Effector CD8-positive, alpha-beta T cell (primary cell): ENCODE measurements around the gene TXNDC15.
"Not testable (repeated sequence)": the region's sequence is repeated elsewhere in the genome, so short reads cannot be mapped to it uniquely, and the experiment has no call there.

Source experiments
- DNase-seq: peaks from one replicate; lab custom pipeline; 2025; lab: John Stamatoyannopoulos, UW
- total RNA-seq, 4 experiments: gene quantifications; one replicate each; lab custom pipeline; 2026; lab: John Stamatoyannopoulos, UW

TXNDC15 gene
- 42.7 to 59.4 (median 53.0) reads per million in 4 experiments for total RNA-seq

- DNase-seq: peak; percentile 64
These were observed at the start of gene TXNDC15 for GRCh38 chr5:134873987-134874830. Gene TXNDC15 (plus strand): TSS chr5:134874371. CDS start chr5:134874428, 57 bp downstream.

- DNase-seq: no peak
These were observed 49.5 kb upstream of the TXNDC15 start for GRCh38 chr5:134824681-134825080.

GRCh38 chr5:134825212-134825611 is 49.0 kb upstream of the TXNDC15 start:
- no peak for DNase-seq

- DNase-seq: no peak
These were observed 40.7 kb upstream of the TXNDC15 start for GRCh38 chr5:134833340-134834032.

GRCh38 chr5:134835623-134836022 is 38.5 kb upstream of the TXNDC15 start:
- DNase-seq: no peak

- DNase-seq: no peak
These were observed 36.5 kb upstream of the TXNDC15 start for GRCh38 chr5:134837530-134838181.

GRCh38 chr5:134838361-134838760 is 35.8 kb upstream of the TXNDC15 start:
- not testable (repeated sequence) for DNase-seq

- DNase-seq: no peak
These were observed 33.4 kb upstream of the TXNDC15 start for GRCh38 chr5:134840811-134841210.

GRCh38 chr5:134844252-134844651 is 29.9 kb upstream of the TXNDC15 start:
- no peak for DNase-seq

- DNase-seq: no peak
These were observed 28.8 kb upstream of the TXNDC15 start for GRCh38 chr5:134845335-134845851.

- peak; percentile 82 for DNase-seq
These were observed 28.1 kb upstream of the TXNDC15 start, which contains the start of gene C5orf24 for GRCh38 chr5:134845852-134846640. Gene C5orf24 (plus strand): TSS chr5:134845968. CDS start chr5:134854901, 8,933 bp downstream.

- DNase-seq: no peak
These were observed 27.6 kb upstream of the TXNDC15 start for GRCh38 chr5:134846641-134846960.

GRCh38 chr5:134849434-134849933 is 24.7 kb upstream of the TXNDC15 start:
- DNase-seq: not testable (repeated sequence)

GRCh38 chr5:134851307-134851923 is 22.8 kb upstream of the TXNDC15 start:
- DNase-seq: no peak

- not testable (repeated sequence) for DNase-seq
These were observed 17.7 kb upstream of the TXNDC15 start for GRCh38 chr5:134856465-134856864.

- DNase-seq: no peak
These were observed 16.8 kb upstream of the TXNDC15 start for GRCh38 chr5:134857401-134857800.

- DNase-seq: no peak
These were observed 9.5 kb upstream of the TXNDC15 start for GRCh38 chr5:134864707-134865106.

GRCh38 chr5:134873494-134873893 is 677 bp upstream of the TXNDC15 start:
- no peak for DNase-seq

GRCh38 chr5:134874831-134875655 is 872 bp downstream of the TXNDC15 start:
- no peak for DNase-seq

GRCh38 chr5:134877159-134877558 is 3.0 kb downstream of the TXNDC15 start:
- DNase-seq: no peak
